Stimulated activated CD8-positive, alpha-beta memory T cell treated with anti-CD3 and anti-CD28 coated beads, Interleukin-7, amount 100 ng/mL, for 24 hours (primary cell): ENCODE measurements around the gene RNF166.

Experiments
- DNase-seq: peaks from one replicate; pipeline ENCODE4 v3.0.0-alpha.2; 2020; ENCODE audit warnings: low read depth

RNF166 gene

GRCh38 chr16:88706229-88706964 is at the start of gene RNF166, which contains the start of gene CTU2:
Gene RNF166 (minus strand): TSS chr16:88706408. CDS start chr16:88706325, 83 bp downstream.
Gene CTU2 (plus strand): TSS chr16:88706503. CDS start chr16:88706531, 28 bp downstream.
- peak; percentile 87 for DNase-seq

GRCh38 chr16:88754912-88755744 is 48.9 kb upstream of the RNF166 start:
- DNase-seq, result no peak

- DNase-seq, result no peak
Observed at GRCh38 chr16:88754109-88754911, 48.1 kb upstream of the RNF166 start.

GRCh38 chr16:88753602-88754001 is 47.4 kb upstream of the RNF166 start:
- no peak for DNase-seq

- no peak for DNase-seq
Observed at GRCh38 chr16:88753191-88753590, 47.0 kb upstream of the RNF166 start.

- no peak for DNase-seq
Observed at GRCh38 chr16:88752386-88753002, 46.3 kb upstream of the RNF166 start.

GRCh38 chr16:88750854-88751253 is 44.6 kb upstream of the RNF166 start:
- no peak for DNase-seq

- DNase-seq, result no peak
Observed at GRCh38 chr16:88749358-88749757, 43.1 kb upstream of the RNF166 start.

GRCh38 chr16:88748364-88748763 is 42.2 kb upstream of the RNF166 start:
- DNase-seq, result no peak

GRCh38 chr16:88747588-88748301 is 41.5 kb upstream of the RNF166 start:
- no peak for DNase-seq

- no peak for DNase-seq
Observed at GRCh38 chr16:88746506-88746905, 40.3 kb upstream of the RNF166 start.

- DNase-seq, result no peak
Observed at GRCh38 chr16:88744577-88745521, 38.6 kb upstream of the RNF166 start.

GRCh38 chr16:88743693-88744576 is 37.7 kb upstream of the RNF166 start:
- DNase-seq, result peak; percentile 55

- DNase-seq, result no peak
Observed at GRCh38 chr16:88742896-88743605, 36.8 kb upstream of the RNF166 start.

- no peak for DNase-seq
Observed at GRCh38 chr16:88741368-88741767, 35.2 kb upstream of the RNF166 start.

- no peak for DNase-seq
Observed at GRCh38 chr16:88740727-88741055, 34.5 kb upstream of the RNF166 start.

- no peak for DNase-seq
Observed at GRCh38 chr16:88739977-88740726, 33.9 kb upstream of the RNF166 start.
